ENCODE data around the gene KHNYN.

DNA sequence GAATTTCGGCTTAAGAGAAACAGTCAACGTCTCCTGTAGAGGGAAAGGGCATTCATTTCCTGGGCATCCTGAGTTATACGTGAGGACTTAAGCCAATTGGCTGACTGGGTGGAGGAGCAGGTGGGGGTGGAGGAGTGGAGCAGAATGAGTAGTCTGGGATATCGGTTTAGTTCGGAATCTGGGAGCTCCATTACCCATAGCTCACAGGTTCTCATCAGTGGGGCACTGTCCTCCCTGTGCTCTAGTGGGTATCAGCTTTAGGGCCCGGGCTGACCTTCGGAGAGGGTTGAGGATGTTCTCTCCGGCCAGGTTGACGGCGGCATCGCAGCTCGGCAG lies 12.1 kb downstream of the KHNYN start:
- TF ChIP-seq POLR2A (IDR thresholded peaks at IDR 0.05; ENCODE audit: low read length) (no peak), GATA1 (IDR thresholded peaks at IDR 0.05; ENCODE audit: low read depth, low read length) (no peak)

Data from erythroblast (primary cell).